ENCODE measurements around the gene WIPF3.

The WIPF3 gene

DNA sequence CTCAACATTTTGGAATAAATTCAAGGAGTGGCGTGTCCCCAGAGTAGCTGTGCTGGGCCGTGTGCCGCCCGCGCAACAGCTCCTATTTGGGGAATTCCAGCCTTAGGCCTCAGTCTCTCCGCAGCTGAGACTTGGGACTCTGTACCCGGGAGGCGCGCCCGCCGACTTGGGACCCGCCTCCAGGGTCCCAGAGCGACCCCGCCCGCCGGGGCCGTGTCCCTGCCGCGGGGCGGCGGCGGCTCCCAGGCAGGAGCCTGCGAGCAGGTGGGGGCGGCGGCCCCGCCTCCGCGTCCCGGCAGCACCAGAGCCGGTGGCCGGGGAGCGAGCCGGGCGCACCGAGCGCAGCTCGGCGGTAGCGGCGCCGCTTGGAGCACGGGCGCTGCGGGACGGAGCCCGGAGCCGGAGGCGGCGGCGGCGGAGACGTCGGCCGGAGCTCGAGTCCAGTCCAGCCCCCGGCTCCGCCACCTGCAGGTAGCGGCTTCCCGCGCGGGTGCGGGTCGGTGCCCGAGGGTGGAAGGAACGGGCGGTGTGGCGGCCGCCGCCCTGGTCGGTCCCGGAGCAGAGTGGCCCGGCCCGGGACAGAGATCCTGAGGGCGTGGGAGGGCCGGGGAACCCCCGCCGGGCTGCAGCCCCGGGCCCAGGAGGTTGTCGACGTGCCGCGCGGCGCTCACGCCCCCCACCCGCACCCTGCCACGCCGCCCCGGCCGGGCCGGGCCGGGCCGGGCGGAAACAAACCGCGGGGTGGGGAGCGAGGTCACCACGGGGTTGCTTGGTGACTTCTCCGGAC, at the start of gene WIPF3:
Gene WIPF3 (plus strand): TSS at position 301 of the 787 bp plus-strand sequence. CDS start 28,217 bp downstream, outside the sequence.
- in situ Hi-C loops (cut with HindIII; ENCODE audit: low sequenced_read_pairs) = no loop called here
- no peak for TF ChIP-seq CTCF (IDR thresholded peaks at IDR 0.05; ENCODE audit: low read depth, low read length)
- no peak within 1 kb of the TSS for H3K4me3 ChIP-seq (ENCODE audit: low read depth, low read length)
- DNase-seq (ENCODE audit: low read depth, low spot score) = no peak

- no peak for DNase-seq (ENCODE audit: low read depth, low spot score)
- H3K4me3 ChIP-seq (ENCODE audit: low read depth, low read length) = no peak overlapping the region
- in situ Hi-C loops (cut with HindIII; ENCODE audit: low sequenced_read_pairs) = no loop called here
- TF ChIP-seq CTCF (IDR thresholded peaks at IDR 0.05; ENCODE audit: low read depth, low read length) = no peak
Observed at GRCh38 chr7:29763266-29763665, 43.0 kb upstream of the WIPF3 start.

DNA sequence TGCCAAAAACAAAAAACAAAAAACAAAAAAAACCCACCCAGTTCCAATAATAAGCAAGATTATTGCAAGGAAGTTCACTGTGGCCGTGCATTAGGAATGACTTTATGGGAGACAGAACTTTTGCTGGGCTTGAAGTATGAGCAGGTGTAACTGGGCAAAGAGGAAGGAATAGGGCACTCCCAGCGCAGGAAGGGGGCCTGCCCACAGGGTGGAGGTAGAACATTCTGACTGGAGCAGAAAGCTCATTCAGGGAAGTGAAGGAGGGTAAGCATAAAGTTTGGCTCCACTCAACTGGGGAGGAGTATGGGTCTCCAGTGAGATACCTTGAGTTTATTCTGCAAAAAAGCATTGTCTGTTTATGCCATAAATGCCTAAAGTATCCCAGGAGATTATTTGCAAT, 42.1 kb upstream of the WIPF3 start:
- no peak for TF ChIP-seq CTCF (IDR thresholded peaks at IDR 0.05; ENCODE audit: low read depth, low read length)
- no peak for DNase-seq (ENCODE audit: low read depth, low spot score)
- no peak overlapping the region for H3K4me3 ChIP-seq (ENCODE audit: low read depth, low read length)
- in situ Hi-C loops (cut with HindIII; ENCODE audit: low sequenced_read_pairs) = no loop called here

DNA sequence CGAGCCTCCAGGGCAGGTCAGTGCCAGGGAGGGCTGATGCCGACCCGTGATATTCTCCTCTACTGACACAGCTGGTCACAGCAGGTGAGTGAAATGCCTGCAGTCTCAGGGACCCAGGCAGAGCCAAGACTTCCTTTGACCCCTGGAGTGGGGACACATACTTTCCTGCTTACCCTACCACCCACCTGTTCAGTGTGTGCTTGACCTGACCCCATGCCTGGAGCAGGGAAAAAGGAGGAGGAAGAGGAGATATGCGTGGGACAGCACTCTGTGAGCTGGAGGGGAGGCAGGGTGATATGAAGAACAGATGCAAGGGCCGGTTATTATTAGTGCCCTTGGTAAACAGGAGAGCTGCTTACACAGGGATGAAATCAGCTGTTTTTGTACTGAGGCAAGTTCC, 40.8 kb upstream of the WIPF3 start:
- TF ChIP-seq CTCF (IDR thresholded peaks at IDR 0.05; ENCODE audit: low read depth, low read length) = no peak
- in situ Hi-C loops (cut with HindIII; ENCODE audit: low sequenced_read_pairs) = no loop called here
- no peak overlapping the region for H3K4me3 ChIP-seq (ENCODE audit: low read depth, low read length)
- DNase-seq (ENCODE audit: low read depth, low spot score) = no peak

GRCh38 chr7:29770371-29770770, 35.9 kb upstream of the WIPF3 start:
- TF ChIP-seq CTCF (IDR thresholded peaks at IDR 0.05; ENCODE audit: low read depth, low read length) = no peak
- in situ Hi-C loops (cut with HindIII; ENCODE audit: low sequenced_read_pairs) = no loop called here
- H3K4me3 ChIP-seq (ENCODE audit: low read depth, low read length) = no peak overlapping the region
- no peak for DNase-seq (ENCODE audit: low read depth, low spot score)

- no peak for TF ChIP-seq CTCF (IDR thresholded peaks at IDR 0.05; ENCODE audit: low read depth, low read length)
- DNase-seq (ENCODE audit: low read depth, low spot score) = no peak
- in situ Hi-C loops (cut with HindIII; ENCODE audit: low sequenced_read_pairs) = no loop called here
- no peak overlapping the region for H3K4me3 ChIP-seq (ENCODE audit: low read depth, low read length)
Observed at GRCh38 chr7:29771081-29771816, 35.1 kb upstream of the WIPF3 start.
